ENCODE data around the gene DNLZ.

DNA sequence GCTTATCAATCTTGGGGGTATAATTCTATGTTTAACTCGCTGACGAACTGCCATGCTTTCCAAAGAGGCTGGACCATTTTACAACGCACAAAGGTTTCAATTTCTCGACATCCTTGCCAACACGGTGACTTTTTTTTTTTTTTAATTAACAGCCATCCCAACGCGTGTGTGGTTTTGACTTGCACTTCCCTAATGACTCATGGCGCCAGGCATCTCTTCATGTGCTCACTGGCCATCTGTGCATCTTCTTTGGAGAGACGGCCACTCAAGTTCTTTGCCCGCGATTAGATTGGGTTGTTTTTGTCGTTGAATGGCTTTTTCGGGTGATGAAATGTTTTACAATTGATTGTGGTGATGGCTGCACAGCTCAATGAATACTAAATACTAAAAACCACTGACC is 22.5 kb upstream of the DNLZ start:
- no peak for TF ChIP-seq NFE2L2 (conservative IDR thresholded peaks at IDR 0.05; ENCODE audit: low read length)
- TF ChIP-seq, protein P1, sequence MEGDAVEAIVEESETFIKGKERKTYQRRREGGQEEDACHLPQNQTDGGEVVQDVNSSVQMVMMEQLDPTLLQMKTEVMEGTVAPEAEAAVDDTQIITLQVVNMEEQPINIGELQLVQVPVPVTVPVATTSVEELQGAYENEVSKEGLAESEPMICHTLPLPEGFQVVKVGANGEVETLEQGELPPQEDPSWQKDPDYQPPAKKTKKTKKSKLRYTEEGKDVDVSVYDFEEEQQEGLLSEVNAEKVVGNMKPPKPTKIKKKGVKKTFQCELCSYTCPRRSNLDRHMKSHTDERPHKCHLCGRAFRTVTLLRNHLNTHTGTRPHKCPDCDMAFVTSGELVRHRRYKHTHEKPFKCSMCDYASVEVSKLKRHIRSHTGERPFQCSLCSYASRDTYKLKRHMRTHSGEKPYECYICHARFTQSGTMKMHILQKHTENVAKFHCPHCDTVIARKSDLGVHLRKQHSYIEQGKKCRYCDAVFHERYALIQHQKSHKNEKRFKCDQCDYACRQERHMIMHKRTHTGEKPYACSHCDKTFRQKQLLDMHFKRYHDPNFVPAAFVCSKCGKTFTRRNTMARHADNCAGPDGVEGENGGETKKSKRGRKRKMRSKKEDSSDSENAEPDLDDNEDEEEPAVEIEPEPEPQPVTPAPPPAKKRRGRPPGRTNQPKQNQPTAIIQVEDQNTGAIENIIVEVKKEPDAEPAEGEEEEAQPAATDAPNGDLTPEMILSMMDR (IDR thresholded peaks at IDR 0.05): no peak
- TF ChIP-seq MAX (IDR thresholded peaks at IDR 0.05): no peak
- TF ChIP-seq SMC3 (IDR thresholded peaks at IDR 0.05): no peak
- TF ChIP-seq POLR2A (IDR thresholded peaks at IDR 0.05; ENCODE audit: low read length): no peak

All from A549 (cell line).